Peyer's patch (tissue), 4 donors: Measurements from ENCODE around the gene TUBD1. TPM values are rescaled to one million over a fixed set of nuclear protein-coding genes. Genes with fewer than 3 reads are reported as not detected.
A peak's percentile ranks its signal among the peaks of the same experiment; 100 is the strongest.

Experiments
- DNase-seq, 3 donors: peaks; one replicate each; pipeline ENCODE4 v3.0.0-alpha.2; 2017 to 2019
- H3K27ac ChIP-seq, 4 donors: fragments of 200-600 bp; sonication (generic); one replicate each; pipeline ENCODE4 v1.5.1; 2016 to 2019
- H3K27me3 ChIP-seq, 2 donors: fragments of 200-600 bp; sonication (generic); one replicate each; pipeline ENCODE4 v1.5.1; 2019
- H3K36me3 ChIP-seq, 3 donors: fragments of 200-600 bp; sonication (generic); one replicate each; pipeline ENCODE4 v1.5.1; 2016 to 2019
- H3K4me1 ChIP-seq, 4 donors: fragments of 200-600 bp; sonication (generic); one replicate each; pipeline ENCODE4 v1.5.1; 2016 to 2019
- H3K4me3 ChIP-seq, 4 donors: fragments of 200-600 bp; sonication (generic); 1 replicate in 3 of 4; 2 replicates in 1 of 4; pipeline ENCODE4 v1.5.1; 2016 to 2019; ENCODE audit warnings: mild to moderate bottlenecking in 1 of 4
- H3K9me3 ChIP-seq, 4 donors: fragments of 200-600 bp; sonication (generic); one replicate each; pipeline ENCODE4 v1.5.1; 2016 to 2019; ENCODE audit warnings: mild to moderate bottlenecking in 1 of 4
- CTCF ChIP-seq, 6 experiments: fragments of 450-650 bp in 4 of 6; fragments of 200-600 bp in 2 of 6; sonication (generic) in 1 of 6; IDR thresholded peaks; one replicate each; pipeline ENCODE4 v1.5.1; 2017 to 2019; ENCODE audit warnings: antibody characterized with exemption in 6 of 6, mild to moderate bottlenecking in 3 of 6, moderate library complexity in 1 of 6
- POLR2A ChIP-seq, 2 donors: fragments of 450-650 bp; IDR thresholded peaks; one replicate each; pipeline ENCODE4 v1.5.1; 2017; ENCODE audit warnings: antibody characterized with exemption in 2 of 2, mild to moderate bottlenecking in 2 of 2, moderate library complexity in 2 of 2
- total RNA-seq, 4 donors: library from RNA; depleted of rRNA; stranded (reverse); fragments of >200 nt; gene quantifications; one replicate each; pipeline ENCODE4 v1.1.0, GENCODE V29; 2016

The TUBD1 gene
- total RNA-seq, 4 donors from 2014 or later: 8.4 to 12.2 (median 9.5) TPM

GRCh38 chr17:59897090-59897489, 4.3 kb upstream of the TUBD1 start:
- TF ChIP-seq POLR2A (IDR thresholded peaks at IDR 0.05) (no peak), CTCF (IDR thresholded peaks at IDR 0.05) (no peak)
- no peak overlapping the region for H3K27ac ChIP-seq
- peaks cover 0 to 23% (median 0%) of the 10 kb centered on the region in 4 donors for H3K4me1 ChIP-seq
- no peaks in the 10 kb centered on the region for H3K27me3 ChIP-seq
- H3K36me3 ChIP-seq: no peaks in the 10 kb centered on the region
- no peaks in the 10 kb centered on the region for H3K9me3 ChIP-seq
- no peak for DNase-seq
- no peak overlapping the region for H3K4me3 ChIP-seq

GRCh38 chr17:59893676-59894100, 945 bp upstream of the TUBD1 start:
- Histone ChIP-seq H3K27ac (peak overlapping the region; percentile 85 to 96 (median 91)), H3K4me3 (peak overlapping the region; percentile 86 to 99 (median 91)), H3K9me3 (no peaks in the 10 kb centered on the region), H3K27me3 (no peaks in the 10 kb centered on the region), H3K36me3 (no peaks in the 10 kb centered on the region), H3K4me1 (peaks cover 0 to 37% (median 2%) of the 10 kb centered on the region in 4 donors)
- no peak for TF ChIP-seq CTCF (IDR thresholded peaks at IDR 0.05)
- no peak for TF ChIP-seq POLR2A (IDR thresholded peaks at IDR 0.05)
- no peak for DNase-seq

GRCh38 chr17:59892251-59892923, 356 bp downstream of the TUBD1 start:
- Histone ChIP-seq H3K27ac (peak overlapping the region; percentile 85 to 96 (median 91)), H3K9me3 (no peaks in the 10 kb centered on the region), H3K4me1 (peaks cover 0 to 37% (median 2%) of the 10 kb centered on the region in 4 donors), H3K4me3 (peak overlapping the region; percentile 86 to 99 (median 91)), H3K36me3 (peaks cover 0 to 7% (median 0%) of the 10 kb centered on the region in 3 donors), H3K27me3 (no peaks in the 10 kb centered on the region)
- no peak for DNase-seq
- TF ChIP-seq CTCF (IDR thresholded peaks at IDR 0.05) (peak in 3 of 6 experiments; percentile 7 to 36 (median 10)), POLR2A (IDR thresholded peaks at IDR 0.05) (no peak)

- TF ChIP-seq POLR2A (IDR thresholded peaks at IDR 0.05) (no peak), CTCF (IDR thresholded peaks at IDR 0.05) (no peak)
- H3K9me3 ChIP-seq: no peaks in the 10 kb centered on the region
- DNase-seq: peak in 1 of 3 donors; percentile 2
- peaks cover 0 to 31% (median 2%) of the 10 kb centered on the region in 4 donors for H3K4me1 ChIP-seq
- no peaks in the 10 kb centered on the region for H3K27me3 ChIP-seq
- H3K36me3 ChIP-seq: peaks cover 0 to 7% (median 0%) of the 10 kb centered on the region in 3 donors
- H3K4me3 ChIP-seq: no peak overlapping the region
- H3K27ac ChIP-seq: no peak overlapping the region
Observed at GRCh38 chr17:59890720-59891119, 2.0 kb downstream of the TUBD1 start.

GRCh38 chr17:59888145-59888750, 4.5 kb downstream of the TUBD1 start:
- no peak overlapping the region for H3K4me3 ChIP-seq
- peaks cover 0 to 16% (median 2%) of the 10 kb centered on the region in 4 donors for H3K4me1 ChIP-seq
- DNase-seq: peak in 2 of 3 donors; percentile 6 to 9
- H3K36me3 ChIP-seq: peaks cover 0 to 32% (median 0%) of the 10 kb centered on the region in 3 donors
- H3K27ac ChIP-seq: no peak overlapping the region
- TF ChIP-seq CTCF (IDR thresholded peaks at IDR 0.05): no peak
- TF ChIP-seq POLR2A (IDR thresholded peaks at IDR 0.05): no peak
- no peaks in the 10 kb centered on the region for H3K27me3 ChIP-seq
- H3K9me3 ChIP-seq: no peaks in the 10 kb centered on the region
